VCaP (cell line): Measurements from ENCODE around the gene ADAM17.

Experiments
- H3K27ac ChIP-seq: fragments of 450-650 bp; 2 replicates; pipeline ENCODE4 v1.5.1; 2017
- TF ChIP-seq, protein P1 (sequence below): fragments of 450-650 bp; conservative IDR thresholded peaks from 2 replicates; pipeline ENCODE4 v1.5.1; 2017; ENCODE audit warnings: mild to moderate bottlenecking, moderate library complexity

Gene ADAM17

DNA sequence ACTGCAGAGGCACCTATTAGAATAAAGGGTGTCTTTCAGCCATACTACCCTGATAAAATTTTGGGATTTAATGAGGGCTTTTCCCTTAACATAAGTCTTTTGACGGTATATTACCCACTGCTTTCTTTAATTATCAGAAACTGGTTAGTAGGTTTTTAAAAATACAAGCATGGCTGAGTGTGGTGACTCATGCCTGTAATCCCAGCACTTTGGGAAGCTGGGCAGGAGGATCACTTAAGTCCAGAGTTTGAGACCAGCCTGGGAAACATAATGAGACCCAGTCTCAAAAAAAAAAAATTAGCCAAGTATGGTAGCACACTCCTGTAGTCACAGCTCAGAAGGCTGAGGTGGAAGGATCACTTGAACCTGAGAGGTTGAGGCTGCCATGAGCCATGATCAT, 116.1 kb downstream of the ADAM17 start:
- no peak overlapping the region for H3K27ac ChIP-seq
- TF ChIP-seq, protein P1, sequence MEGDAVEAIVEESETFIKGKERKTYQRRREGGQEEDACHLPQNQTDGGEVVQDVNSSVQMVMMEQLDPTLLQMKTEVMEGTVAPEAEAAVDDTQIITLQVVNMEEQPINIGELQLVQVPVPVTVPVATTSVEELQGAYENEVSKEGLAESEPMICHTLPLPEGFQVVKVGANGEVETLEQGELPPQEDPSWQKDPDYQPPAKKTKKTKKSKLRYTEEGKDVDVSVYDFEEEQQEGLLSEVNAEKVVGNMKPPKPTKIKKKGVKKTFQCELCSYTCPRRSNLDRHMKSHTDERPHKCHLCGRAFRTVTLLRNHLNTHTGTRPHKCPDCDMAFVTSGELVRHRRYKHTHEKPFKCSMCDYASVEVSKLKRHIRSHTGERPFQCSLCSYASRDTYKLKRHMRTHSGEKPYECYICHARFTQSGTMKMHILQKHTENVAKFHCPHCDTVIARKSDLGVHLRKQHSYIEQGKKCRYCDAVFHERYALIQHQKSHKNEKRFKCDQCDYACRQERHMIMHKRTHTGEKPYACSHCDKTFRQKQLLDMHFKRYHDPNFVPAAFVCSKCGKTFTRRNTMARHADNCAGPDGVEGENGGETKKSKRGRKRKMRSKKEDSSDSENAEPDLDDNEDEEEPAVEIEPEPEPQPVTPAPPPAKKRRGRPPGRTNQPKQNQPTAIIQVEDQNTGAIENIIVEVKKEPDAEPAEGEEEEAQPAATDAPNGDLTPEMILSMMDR: no peak
